Measurements from ENCODE around the gene IMMT. TPM values are rescaled to one million over a fixed set of nuclear protein-coding genes. Genes with fewer than 3 reads are reported as not detected.

Gene IMMT
- total and polyA plus RNA-seq, 9 of the 15 experiments (the other 6 are each of a cell fraction or from before 2014, with no cell fraction given): 119 to 294 (median 140) TPM

DNA sequence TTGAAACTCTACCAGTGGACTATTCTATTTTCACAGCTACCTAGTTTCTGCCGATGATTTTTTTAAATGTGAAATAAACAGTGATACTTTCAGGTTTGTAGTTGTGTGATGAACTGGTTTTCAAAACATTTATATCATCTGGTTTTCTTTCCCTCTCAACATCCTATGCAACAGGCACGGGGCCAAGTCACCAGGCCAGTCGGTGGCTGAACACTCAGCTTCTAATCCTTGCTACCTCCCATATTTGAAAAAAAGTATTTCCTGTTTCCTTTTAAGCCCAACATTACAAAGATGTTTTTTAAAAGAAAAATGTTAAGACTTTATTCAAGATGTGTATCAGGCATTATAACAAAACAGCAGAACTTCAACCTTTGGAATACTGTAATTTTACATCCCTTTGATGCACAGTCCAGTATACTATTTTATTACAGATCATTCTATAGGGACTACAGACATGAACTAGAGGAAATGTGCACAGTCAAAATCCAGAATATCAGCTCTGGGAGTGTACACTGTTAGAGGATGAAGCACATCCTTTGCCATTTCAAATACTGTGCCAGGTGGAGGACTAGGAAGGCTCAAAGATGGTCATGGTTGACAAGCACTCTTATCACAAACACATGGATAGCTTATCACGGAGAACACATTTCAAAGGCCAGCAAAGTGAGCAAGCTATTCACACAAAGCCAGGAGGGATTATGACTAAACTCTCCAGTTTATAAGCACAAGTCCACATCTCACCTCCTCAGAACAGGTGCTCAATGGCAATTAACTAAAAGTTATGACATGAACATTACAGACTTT, 18.6 kb upstream of the IMMT start (continued):
- TF ChIP-seq, protein P1, sequence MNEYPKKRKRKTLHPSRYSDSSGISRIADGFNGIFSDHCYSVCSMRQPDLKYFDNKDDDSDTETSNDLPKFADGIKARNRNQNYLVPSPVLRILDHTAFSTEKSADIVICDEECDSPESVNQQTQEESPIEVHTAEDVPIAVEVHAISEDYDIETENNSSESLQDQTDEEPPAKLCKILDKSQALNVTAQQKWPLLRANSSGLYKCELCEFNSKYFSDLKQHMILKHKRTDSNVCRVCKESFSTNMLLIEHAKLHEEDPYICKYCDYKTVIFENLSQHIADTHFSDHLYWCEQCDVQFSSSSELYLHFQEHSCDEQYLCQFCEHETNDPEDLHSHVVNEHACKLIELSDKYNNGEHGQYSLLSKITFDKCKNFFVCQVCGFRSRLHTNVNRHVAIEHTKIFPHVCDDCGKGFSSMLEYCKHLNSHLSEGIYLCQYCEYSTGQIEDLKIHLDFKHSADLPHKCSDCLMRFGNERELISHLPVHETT (CRISPR knock-in tag; conservative IDR thresholded peaks at IDR 0.05 in 1 of 2, IDR thresholded peaks at IDR 0.05 in 1 of 2): peak in 1 of 2 experiments; percentile 73; a peak in 2 of 4 replicates
- TF ChIP-seq NCOR1 (IDR thresholded peaks at IDR 0.05) (peak; percentile 95), CREM (IDR thresholded peaks at IDR 0.05; ENCODE audit: low read depth) (peak; percentile 73; the same call in 1 of the 2 replicates), ZNF24 (IDR thresholded peaks at IDR 0.05) (no peak), MBD2 (IDR thresholded peaks at IDR 0.05; ENCODE audit: borderline replicate concordance, low read depth) (peak; percentile 65; the same call in 1 of the 2 replicates), PML (IDR thresholded peaks at IDR 0.05; ENCODE audit: low read length) (peak; percentile 97), MEIS2 (IDR thresholded peaks at IDR 0.05; ENCODE audit: partially characterized antibody) (peak; percentile 48), KHSRP (IDR thresholded peaks at IDR 0.05) (peak; percentile 73), EP400 (IDR thresholded peaks at IDR 0.05) (peak; percentile 52; the same call in 1 of the 2 replicates), TARDBP (IDR thresholded peaks at IDR 0.05) (peak; percentile 49; the same call in 1 of the 2 replicates), HDAC1 (IDR thresholded peaks at IDR 0.05) (peak in 1 of 2 experiments; percentile 85; a peak in 2 of 4 replicates), JUN (IDR thresholded peaks at IDR 0.05; ENCODE audit: borderline replicate concordance, low read depth, low read length) (0 out of 2 replicates have a peak, but pooled peaks have one; percentile 45), JUN (CRISPR knock-in tag; IDR thresholded peaks at IDR 0.05; ENCODE audit: borderline replicate concordance) (no peak), NBN (IDR thresholded peaks at IDR 0.05; ENCODE audit: low read depth) (peak; percentile 88)
- TF ChIP-seq, protein P2, sequence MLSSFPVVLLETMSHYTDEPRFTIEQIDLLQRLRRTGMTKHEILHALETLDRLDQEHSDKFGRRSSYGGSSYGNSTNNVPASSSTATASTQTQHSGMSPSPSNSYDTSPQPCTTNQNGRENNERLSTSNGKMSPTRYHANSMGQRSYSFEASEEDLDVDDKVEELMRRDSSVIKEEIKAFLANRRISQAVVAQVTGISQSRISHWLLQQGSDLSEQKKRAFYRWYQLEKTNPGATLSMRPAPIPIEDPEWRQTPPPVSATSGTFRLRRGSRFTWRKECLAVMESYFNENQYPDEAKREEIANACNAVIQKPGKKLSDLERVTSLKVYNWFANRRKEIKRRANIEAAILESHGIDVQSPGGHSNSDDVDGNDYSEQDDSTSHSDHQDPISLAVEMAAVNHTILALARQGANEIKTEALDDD (IDR thresholded peaks at IDR 0.05): peak; percentile 93
- TF ChIP-seq, protein P3, sequence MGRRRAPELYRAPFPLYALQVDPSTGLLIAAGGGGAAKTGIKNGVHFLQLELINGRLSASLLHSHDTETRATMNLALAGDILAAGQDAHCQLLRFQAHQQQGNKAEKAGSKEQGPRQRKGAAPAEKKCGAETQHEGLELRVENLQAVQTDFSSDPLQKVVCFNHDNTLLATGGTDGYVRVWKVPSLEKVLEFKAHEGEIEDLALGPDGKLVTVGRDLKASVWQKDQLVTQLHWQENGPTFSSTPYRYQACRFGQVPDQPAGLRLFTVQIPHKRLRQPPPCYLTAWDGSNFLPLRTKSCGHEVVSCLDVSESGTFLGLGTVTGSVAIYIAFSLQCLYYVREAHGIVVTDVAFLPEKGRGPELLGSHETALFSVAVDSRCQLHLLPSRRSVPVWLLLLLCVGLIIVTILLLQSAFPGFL (CRISPR knock-in tag; IDR thresholded peaks at IDR 0.05): 0 out of 2 replicates have a peak, but pooled peaks have one; percentile 48
- TF ChIP-seq, protein P4, sequence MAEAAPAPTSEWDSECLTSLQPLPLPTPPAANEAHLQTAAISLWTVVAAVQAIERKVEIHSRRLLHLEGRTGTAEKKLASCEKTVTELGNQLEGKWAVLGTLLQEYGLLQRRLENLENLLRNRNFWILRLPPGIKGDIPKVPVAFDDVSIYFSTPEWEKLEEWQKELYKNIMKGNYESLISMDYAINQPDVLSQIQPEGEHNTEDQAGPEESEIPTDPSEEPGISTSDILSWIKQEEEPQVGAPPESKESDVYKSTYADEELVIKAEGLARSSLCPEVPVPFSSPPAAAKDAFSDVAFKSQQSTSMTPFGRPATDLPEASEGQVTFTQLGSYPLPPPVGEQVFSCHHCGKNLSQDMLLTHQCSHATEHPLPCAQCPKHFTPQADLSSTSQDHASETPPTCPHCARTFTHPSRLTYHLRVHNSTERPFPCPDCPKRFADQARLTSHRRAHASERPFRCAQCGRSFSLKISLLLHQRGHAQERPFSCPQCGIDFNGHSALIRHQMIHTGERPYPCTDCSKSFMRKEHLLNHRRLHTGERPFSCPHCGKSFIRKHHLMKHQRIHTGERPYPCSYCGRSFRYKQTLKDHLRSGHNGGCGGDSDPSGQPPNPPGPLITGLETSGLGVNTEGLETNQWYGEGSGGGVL (CRISPR knock-in tag; IDR thresholded peaks at IDR 0.05): no peak
- TF ChIP-seq, protein P5, sequence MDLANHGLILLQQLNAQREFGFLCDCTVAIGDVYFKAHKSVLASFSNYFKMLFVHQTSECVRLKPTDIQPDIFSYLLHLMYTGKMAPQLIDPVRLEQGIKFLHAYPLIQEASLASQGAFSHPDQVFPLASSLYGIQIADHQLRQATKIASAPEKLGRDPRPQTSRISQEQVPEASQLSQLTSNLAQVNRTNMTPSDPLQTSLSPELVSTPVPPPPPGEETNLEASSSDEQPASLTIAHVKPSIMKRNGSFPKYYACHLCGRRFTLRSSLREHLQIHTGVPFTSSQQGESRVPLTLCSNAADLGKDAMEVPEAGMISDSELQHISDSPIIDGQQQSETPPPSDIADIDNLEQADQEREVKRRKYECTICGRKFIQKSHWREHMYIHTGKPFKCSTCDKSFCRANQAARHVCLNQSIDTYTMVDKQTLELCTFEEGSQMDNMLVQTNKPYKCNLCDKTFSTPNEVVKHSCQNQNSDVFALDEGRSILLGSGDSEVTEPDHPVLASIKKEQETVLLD (IDR thresholded peaks at IDR 0.05): peak; percentile 25; the same call in 1 of the 2 replicates
- TF ChIP-seq, protein P6, sequence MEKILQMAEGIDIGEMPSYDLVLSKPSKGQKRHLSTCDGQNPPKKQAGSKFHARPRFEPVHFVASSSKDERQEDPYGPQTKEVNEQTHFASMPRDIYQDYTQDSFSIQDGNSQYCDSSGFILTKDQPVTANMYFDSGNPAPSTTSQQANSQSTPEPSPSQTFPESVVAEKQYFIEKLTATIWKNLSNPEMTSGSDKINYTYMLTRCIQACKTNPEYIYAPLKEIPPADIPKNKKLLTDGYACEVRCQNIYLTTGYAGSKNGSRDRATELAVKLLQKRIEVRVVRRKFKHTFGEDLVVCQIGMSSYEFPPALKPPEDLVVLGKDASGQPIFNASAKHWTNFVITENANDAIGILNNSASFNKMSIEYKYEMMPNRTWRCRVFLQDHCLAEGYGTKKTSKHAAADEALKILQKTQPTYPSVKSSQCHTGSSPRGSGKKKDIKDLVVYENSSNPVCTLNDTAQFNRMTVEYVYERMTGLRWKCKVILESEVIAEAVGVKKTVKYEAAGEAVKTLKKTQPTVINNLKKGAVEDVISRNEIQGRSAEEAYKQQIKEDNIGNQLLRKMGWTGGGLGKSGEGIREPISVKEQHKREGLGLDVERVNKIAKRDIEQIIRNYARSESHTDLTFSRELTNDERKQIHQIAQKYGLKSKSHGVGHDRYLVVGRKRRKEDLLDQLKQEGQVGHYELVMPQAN (IDR thresholded peaks at IDR 0.05; ENCODE audit: borderline replicate concordance): 0 out of 2 replicates have a peak, but pooled peaks have one; percentile 13

Measured in K562 (cell line).